Uterus (tissue), 2 donors: ENCODE results near the gene VPS26B.

Experiments used
- POLR2A ChIP-seq, 2 donors: fragments of 450-650 bp; IDR thresholded peaks; one replicate each; pipeline ENCODE4 v1.6.1; 2016; ENCODE audit warnings: antibody characterized with exemption in 2 of 2, mild to moderate bottlenecking in 1 of 2, moderate library complexity in 1 of 2
- TF ChIP-seq, protein P1 (sequence below), 4 experiments: fragments of 200-600 bp in 2 of 4; fragments of 450-650 bp in 2 of 4; sonication (generic) in 2 of 4; IDR thresholded peaks; one replicate each; pipeline ENCODE4 v1.5.1; 2016 to 2019; ENCODE audit warnings: antibody characterized with exemption in 4 of 4, mild to moderate bottlenecking in 2 of 4, moderate library complexity in 1 of 4

DNA sequence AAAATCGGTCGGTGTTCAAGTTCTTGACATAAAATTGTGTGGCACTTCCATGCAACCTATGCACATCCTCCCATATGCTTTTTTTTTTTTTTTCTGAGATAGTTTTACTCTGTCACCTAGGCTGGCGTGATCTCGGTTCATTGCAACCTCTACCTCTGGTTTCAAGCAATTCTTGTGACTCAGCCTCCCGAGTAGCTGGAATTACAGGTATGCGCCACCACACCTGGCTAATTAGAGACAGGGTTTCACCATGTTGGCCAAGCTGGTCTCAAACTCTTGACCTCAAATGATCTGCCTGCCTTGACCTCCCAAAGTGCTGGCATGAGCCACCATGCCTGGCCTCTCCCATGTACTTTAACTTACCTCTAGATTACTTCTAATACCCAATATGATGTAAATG, 66.7 kb downstream of the VPS26B start:
- no peak for TF ChIP-seq POLR2A (IDR thresholded peaks at IDR 0.05)
- TF ChIP-seq, protein P1, sequence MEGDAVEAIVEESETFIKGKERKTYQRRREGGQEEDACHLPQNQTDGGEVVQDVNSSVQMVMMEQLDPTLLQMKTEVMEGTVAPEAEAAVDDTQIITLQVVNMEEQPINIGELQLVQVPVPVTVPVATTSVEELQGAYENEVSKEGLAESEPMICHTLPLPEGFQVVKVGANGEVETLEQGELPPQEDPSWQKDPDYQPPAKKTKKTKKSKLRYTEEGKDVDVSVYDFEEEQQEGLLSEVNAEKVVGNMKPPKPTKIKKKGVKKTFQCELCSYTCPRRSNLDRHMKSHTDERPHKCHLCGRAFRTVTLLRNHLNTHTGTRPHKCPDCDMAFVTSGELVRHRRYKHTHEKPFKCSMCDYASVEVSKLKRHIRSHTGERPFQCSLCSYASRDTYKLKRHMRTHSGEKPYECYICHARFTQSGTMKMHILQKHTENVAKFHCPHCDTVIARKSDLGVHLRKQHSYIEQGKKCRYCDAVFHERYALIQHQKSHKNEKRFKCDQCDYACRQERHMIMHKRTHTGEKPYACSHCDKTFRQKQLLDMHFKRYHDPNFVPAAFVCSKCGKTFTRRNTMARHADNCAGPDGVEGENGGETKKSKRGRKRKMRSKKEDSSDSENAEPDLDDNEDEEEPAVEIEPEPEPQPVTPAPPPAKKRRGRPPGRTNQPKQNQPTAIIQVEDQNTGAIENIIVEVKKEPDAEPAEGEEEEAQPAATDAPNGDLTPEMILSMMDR (IDR thresholded peaks at IDR 0.05) = no peak
